Renal cortical epithelial cell (primary cell): ENCODE results near the gene RCCD1. TPM values are rescaled to one million over a fixed set of nuclear protein-coding genes. Genes with fewer than 3 reads are reported as not detected.

ENCODE experiments used
- DNase-seq: peaks from one replicate; pipeline ENCODE4 v3.0.0-alpha.2; 2011; ENCODE audit warnings: low read depth
- total RNA-seq: library from RNA; depleted of rRNA; stranded (reverse); fragments of >200 nt; gene quantifications from 2 replicates; pipeline ENCODE4 v1.2.3, GENCODE V29; 2014

The RCCD1 gene
- total RNA-seq, 1 donor from 2014 or later = 15.7 TPM

DNA sequence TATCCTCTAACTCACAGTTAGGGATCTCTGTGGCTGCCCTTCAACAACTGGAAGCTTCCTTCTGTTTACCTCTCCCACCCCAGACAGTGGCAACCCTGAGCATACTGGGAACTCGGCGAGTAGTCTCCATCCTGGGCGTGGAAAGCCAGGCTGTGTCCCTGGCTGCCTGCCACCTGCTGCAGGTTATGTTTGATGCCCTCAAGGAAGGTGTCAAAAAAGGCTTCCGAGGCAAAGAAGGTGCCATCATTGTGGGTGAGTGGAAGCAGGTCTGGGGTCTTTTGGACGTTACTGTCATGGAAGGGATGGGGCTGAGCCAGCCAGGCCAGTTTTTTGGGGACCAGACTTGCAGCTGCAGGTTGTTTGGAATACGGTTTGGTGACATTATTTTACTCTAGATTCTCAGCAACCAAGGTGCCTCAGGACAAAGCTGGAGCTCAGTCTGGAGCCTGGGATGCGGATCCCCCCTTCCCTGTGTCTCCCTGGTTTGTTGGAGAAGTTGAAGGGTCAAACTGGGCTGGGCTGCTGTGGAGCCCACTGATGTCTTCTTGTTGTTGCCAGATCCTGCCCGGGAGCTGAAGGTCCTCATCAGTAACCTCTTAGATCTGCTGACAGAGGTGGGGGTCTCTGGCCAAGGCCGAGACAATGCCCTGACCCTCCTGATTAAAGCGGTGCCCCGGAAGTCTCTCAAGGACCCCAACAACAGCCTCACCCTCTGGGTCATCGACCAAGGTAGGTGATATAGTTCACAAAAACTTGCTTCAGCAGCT is 12.1 kb upstream of the RCCD1 start:
- DNase-seq = no peak

DNA sequence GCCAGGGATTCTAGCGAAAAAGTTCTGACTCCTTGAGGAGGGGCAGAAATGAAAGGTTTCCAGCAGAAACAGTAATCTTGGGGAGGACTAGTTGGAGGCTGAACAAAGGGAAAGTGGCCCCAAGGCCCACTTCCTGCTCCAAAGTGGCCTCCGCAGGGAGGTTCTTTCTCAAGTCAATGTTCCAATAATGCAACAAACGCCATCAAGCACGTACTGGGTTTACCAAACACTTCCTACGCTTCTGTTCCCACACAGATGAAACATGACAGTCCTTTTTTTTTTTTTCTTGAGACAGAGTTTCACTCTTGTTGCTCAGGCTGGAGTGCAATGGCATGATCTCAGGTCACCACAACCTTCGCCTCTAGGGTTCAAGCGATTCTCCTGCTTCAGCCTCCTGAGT is 9.6 kb upstream of the RCCD1 start:
- DNase-seq = no peak

DNA sequence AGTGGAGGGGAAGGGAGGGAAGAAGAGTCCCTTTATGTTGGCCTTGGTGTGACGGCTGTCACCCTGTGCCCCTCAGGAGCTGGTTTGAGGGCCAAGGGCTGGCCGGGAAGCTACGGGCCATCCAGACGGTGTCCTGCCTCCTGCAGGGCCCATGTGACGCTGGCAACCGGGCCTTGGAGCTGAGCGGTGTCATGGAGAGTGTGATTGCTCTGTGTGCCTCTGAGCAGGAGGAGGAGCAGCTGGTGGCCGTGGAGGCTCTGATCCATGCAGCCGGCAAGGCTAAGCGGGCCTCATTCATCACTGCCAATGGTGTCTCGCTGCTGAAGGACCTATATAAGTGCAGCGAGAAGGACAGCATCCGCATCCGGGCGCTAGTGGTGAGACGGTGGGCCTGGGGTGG is 8.1 kb upstream of the RCCD1 start:
- DNase-seq = no peak

DNA sequence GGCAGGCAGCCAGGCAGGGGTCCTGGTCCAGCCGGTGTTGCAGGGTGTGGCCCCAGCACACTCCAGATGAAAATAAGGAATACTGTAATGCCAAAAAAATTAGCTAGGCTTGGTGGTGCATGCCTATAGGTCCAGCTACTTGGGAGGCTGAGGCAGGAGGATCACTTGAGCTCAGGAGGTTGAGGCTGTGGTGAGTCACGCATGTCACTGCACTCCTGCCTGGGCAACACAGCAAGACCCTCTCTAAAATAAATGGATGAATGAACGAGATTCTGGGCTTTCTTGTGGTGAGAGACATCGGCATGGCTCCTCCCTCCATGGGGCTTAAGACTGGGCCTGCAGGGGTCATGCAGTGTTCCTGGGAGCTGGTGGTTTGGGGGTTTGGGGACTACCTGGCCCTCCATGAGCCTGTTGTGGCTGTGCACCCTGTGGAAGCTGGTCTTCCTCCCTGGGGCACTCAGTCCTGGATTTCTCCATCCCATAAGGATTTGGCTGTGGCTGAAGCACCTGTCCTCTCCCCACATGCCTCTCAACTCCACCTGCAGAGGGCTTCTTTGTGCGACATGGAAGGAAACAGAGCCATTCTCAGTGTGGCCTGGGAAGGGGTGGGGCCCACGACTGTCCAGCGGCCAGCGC is 7.6 kb upstream of the RCCD1 start:
- DNase-seq = no peak

DNA sequence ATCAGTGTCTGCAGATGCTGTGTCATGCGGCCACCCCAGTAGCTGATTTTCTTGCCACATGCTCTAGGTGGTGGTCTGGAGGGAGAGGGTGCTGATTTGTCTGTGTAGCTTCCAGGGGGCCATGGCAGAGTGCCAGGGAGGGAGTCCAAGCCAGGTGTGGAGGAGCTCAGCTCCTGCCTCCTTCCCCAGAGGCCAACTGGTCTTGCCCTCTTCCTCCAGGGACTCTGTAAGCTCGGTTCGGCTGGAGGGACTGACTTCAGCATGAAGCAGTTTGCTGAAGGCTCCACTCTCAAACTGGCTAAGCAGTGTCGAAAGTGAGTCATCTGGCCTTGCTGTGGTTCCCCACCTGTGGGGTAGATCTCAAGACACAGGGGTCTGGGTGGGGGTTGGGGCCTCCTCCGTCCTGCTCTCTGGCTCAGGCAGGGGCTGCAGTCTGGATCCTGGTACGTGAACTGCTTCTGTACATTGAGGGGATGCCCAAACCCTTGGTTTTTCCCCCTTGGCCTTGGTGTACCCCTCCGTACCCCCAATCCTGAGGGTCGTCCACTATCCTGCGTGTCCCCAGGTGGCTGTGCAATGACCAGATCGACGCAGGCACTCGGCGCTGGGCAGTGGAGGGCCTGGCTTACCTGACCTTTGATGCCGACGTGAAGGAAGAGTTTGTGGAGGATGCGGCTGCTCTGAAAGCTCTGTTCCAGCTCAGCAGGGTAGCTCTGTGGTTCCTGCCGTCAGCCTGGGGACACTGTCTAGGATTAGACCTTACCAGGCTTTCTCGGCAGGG is 6.9 kb upstream of the RCCD1 start:
- no peak for DNase-seq

DNA sequence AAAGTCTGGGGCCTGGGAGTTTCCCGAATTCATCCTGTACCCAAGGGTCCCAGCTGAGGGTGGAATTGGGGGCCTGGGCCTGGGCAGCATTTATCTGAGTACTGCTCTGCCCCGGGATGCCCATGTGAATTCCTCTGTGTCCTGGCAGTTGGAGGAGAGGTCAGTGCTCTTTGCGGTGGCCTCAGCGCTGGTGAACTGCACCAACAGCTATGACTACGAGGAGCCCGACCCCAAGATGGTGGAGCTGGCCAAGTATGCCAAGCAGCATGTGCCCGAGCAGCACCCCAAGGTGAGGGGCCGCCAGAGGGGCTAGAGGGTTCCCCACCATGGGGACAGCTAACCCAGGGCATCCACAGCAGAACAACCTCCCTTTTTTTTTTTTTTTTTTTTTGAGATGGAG is 6.2 kb upstream of the RCCD1 start:
- DNase-seq = no peak

DNA sequence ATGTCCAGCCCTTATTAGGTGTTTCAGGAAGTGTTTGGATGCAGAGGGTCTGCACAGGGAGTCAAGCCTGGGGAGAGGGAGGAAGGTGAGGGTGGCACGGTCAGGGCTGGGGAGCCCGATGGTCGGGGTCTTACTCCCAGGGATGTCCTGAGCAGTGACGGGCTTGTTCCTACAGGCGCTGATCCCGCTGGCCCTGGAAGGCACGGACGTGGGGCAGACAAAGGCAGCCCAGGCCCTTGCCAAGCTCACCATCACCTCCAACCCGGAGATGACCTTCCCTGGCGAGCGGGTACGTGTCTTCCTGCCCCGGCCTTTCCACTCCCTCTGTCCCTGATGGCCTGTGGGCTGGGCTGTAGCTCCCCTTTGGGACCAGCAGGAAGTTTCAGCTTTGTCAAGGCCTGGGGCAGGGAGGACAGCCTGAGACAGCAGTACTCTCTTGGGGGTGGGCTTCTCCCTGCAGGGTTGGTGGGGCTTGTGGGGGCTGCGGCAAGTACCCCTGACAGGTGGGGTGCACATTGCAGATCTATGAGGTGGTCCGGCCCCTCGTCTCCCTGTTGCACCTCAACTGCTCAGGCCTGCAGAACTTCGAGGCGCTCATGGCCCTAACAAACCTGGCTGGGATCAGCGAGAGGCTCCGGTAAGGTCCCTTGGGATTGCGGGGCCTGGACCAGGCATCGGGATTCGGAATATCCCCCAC is 4.6 kb upstream of the RCCD1 start:
- DNase-seq = no peak

DNA sequence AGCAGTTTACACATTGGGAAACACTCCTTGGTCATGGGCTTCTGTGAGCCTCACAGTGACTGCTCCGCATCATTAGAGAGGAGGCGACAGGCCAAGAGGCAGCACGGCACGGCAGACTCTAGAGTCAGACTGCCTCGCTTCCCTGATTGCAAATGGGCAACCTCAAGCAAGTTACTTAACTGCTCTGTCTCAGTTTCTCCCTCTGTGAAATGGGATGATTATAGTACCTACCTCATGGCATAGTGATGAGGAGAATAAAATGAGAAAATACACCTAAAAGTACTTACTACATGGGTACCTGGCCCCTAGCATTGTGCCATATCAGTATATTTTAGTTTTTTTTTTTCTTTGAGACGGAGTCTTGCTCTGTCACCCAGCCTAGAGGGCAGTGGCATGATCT is 4.0 kb upstream of the RCCD1 start:
- DNase-seq = no peak

DNA sequence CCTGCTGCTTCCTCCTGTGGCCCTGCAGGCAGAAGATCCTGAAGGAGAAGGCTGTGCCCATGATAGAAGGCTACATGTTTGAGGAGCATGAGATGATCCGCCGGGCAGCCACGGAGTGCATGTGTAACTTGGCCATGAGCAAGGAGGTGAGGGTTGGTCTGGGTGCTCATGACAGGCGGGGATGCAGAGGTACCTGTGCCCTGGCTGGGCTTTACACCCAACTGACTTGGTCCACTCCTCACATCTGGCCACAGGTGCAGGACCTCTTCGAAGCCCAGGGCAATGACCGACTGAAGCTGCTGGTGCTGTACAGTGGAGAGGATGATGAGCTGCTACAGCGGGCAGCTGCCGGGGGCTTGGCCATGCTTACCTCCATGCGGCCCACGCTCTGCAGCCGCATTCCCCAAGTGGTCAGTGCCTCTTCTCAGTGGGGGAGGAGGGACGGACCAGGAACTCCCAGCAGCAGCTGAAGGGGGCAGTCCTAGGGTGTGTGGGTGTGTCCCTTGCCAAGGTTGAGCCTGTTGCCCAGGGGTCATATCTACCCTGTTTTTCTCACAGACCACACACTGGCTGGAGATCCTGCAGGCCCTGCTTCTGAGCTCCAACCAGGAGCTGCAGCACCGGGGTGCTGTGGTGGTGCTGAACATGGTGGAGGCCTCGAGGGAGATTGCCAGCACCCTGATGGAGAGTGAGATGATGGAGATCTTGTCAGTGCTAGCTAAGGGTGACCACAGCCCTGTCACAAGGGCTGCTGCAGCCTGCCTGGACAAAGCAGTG is 1.6 kb upstream of the RCCD1 start:
- DNase-seq = no peak

DNA sequence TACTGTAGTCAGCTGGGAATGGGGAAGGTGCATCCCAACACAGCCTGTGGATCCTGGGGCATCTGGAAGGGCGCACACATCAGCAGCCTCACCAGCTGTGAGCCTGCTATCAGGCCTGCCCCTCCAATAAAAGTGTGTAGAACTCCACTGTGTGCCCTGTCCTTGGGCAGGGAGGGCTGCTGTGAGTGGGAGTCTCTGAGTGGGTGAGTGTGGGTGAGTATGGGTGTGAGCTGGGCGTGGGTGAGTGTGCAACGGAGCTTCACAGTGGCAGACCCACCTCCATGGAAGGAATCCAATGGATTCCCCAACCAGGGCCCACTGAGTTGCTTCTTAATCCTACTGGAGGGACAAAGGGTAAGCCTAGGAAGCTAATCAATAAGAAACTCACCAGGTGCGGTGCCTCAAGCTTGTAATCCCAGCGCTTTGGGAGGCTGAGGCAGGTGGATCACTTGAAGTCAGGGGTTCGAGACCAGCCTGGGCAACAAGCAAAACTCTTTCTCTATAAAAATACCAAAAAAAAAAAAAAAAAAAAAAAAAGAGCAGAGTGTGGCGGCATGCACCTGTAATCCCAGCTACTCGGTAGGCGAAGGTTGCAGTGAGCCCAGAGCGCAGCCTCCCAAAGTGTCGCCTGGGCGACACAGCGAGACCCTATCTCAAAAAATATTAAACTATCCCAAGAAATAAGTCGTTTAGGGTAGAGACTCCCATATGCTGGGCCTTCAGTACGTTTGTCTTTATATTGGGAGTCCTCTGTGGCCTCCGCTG is 555 bp upstream of the RCCD1 start:
- no peak for DNase-seq

DNA sequence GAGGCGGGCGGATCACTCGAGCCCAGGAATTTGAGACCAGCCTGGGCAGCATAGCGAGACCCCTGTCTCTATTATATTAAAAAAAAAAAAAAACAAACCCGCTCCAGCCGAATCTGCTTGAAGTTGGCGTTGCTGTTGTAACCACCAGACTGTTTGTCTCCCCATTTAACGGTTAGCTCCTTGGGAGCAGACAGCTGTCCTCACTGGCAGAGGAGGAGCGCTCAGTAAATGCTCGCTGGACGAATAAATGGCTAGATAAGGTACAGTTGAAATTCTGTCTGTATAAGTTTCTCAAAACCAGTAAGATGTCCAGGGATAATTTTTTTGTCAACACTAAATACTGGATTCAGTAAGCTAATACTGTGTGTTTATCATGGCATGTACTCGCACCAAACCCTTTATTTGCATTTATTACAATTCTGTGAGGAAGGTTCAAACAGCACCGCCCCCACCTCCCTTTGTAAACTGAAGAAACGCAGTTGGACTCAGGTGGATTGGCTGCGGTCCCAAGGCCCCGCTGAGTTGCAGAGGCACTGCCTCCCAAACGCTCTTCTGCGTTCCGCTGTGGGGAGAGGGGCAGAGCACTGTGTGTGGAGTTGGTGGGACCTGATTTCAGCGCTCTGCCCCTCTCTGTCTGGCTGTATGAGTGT is 1.1 kb downstream of the RCCD1 start:
- DNase-seq = no peak

DNA sequence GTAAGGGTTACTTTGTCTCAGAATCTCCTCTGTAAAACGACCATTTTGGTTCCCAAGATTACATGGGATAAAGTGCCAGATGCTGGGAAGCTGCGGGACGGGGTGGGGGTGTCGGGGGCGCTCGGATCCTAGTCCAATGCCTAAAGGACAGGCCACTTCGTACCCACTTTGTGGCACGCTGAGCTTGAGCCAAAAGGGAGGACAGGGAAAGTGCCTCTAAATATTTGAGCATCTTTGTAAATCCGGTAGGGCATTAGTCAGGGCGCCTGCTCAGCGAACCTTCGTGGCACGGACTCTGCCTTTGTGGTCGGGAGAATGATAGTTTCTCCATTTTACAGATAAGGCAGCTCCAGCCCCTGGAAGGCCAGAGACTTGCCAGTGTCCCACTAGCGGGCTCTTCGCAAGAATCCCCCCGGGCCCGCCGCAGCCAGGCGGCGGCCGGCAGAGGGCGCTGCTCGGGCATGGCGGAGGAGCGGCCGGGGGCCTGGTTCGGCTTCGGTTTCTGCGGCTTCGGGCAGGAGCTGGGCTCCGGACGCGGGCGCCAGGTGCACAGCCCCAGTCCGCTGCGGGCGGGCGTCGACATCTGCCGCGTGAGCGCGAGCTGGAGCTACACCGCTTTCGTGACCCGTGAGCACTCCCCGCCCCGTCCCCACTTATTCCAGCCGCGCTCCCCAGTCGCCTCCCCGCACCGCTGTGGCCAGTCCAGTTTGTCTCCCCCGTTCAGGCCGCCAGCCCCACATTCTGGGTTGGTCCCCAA is 1.8 kb downstream of the RCCD1 start:
- peak; percentile 33 for DNase-seq

DNA sequence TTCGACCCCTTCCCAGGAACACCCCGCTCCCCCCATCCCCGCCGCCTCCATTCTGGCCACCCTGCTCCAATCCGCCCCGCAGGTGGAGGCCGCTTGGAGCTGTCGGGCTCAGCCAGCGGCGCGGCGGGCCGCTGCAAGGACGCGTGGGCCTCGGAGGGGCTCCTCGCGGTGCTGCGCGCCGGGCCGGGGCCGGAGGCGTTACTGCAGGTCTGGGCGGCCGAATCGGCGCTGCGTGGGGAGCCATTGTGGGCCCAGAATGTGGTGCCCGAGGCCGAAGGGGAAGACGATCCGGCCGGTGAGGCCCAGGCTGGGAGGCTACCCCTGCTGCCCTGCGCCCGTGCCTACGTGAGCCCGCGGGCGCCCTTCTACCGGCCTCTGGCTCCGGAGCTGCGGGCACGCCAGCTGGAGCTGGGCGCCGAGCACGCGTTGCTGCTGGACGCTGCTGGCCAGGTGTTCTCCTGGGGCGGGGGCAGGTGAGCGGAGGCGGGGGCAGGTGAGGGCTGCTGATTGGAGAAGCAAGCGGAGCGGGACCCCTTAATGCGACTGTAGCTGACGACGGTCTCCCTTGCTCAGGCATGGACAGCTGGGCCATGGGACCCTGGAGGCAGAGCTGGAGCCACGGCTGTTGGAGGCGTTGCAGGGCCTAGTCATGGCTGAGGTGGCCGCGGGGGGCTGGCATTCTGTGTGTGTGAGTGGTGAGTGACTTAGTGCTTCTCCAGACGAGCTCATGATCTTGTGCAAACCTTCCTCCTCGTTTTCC is 2.5 kb downstream of the RCCD1 start:
- no peak for DNase-seq

DNA sequence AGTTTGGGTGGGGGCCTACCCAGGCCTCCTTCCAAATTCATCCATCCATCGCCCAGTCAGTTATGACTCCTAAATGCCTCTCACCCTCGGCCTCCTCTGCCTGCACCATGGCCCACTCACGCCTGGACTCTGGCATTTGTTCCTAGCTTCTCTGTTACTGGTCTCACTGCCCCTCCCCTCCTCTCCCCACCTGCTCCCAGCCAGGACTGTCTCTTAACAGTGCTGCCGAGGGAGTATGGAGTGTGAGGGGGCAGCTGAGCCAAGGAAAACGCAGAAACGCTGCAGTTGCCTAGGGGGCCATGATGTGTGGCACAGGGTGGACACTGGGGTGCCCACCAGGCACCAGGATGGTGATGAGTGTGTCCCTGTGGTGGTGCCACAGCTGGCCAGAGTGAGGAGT is 3.1 kb downstream of the RCCD1 start:
- no peak for DNase-seq

DNA sequence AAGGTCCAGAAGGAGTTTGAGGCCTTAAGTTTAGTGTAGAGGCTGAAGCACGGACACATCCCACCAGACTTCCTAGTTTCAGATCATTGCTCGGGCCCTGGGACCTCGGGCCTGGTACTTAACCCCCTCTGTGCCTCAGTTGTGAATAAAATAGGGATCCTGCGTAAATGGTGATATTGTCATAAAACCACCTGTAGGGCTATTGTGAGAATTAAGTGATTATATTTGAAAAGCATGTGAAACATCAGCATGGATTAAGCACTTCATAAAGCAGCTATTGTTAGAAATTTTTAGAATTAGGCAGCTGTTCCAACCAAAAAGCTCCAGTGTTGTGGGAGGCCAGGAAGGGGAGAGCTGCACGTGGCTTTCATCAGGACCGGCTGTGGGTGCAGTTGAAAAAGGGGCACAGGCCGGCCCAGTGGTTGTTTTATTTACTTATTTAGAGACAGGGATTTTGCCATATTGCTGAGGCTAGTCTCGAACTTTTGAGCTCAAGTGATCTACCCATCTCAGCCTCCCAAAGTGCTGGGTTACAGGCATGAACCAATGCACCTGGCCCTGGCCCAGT is 4.4 kb downstream of the RCCD1 start:
- no peak for DNase-seq

DNA sequence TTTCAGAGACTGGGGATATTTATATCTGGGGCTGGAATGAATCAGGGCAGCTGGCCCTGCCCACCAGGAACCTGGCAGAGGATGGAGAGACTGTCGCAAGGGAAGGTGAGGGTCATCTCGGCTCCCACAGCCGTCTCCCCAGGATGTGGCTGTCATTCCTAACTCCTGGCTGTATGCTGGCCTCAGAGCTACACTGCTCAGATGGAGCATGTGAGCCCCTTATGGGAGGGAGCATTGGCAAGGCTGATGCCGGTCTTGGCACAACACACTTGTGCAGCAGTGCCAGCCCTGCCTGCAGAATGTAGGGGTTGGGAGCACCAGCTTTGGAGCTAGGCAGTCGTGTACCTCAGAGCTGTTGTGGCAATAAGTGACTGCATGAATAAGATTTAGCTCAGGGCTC is 5.2 kb downstream of the RCCD1 start:
- DNase-seq = no peak

DNA sequence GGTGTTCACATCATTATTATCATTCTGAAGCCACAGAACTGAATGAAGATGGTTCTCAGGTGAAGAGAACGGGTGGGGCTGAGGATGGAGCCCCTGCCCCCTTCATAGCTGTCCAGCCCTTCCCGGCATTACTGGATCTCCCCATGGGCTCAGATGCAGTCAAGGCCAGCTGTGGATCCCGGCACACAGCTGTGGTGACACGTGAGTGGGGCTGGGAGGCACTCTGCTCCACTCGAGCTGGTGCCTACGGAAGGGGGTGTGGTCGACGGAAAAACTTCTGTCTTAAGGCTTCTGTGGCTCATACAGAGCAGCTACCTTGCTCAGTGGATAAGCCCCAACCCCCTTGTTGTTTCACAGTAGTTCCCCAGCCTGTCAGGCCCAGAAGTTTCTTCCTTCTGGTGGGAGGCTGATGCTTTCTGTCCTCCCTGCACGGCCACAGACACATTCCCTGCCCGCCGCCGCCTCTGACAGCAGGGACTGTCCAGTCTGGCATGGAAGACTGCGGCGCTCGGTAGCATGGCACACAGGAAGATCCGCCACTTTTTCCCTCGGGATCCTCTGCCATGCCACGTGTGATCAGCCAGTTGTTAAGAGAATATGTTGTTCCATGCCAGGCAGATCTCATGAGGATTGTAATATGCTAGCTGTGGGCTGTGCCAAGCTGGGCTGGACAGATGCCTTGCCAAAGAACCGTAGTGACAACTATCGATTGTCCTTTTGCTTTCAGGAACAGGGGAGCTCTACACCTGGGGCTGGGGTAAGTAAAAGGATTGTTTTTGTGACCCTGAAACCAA is 5.8 kb downstream of the RCCD1 start:
- no peak for DNase-seq

DNA sequence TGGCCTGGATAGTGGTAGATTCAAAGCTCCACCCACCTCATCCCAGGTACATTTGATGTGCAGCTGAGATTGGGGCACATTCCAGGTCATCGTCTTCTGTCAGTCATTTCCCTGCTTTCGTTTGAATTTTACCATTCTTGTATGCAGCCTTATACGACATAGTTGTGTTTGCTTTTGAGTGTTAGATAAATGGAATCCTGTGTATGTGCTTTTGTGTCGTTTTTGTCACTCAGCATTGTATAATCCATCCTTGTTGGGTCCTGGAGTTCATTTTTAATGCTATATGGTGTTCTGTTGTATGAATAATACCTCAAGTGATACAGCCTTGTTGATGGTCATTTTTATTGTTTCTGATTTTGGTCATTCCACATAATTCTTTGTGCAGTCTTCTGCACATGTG is 7.3 kb downstream of the RCCD1 start:
- DNase-seq = no peak
